HG03457 (cell line): ENCODE measurements around the gene LILRA5.
"Not testable (repeated sequence)": the region's sequence is repeated elsewhere in the genome, so short reads cannot be mapped to it uniquely, and the experiment has no call there.

Source experiments
- ATAC-seq: cut with Tn5 transposase; IDR thresholded peaks from one replicate; pipeline ENCODE4 v1.9.1; 2021; ENCODE audit warnings: moderate number of reproducible peaks; ENCODE audit not compliant: unreplicated experiment

LILRA5 gene

DNA sequence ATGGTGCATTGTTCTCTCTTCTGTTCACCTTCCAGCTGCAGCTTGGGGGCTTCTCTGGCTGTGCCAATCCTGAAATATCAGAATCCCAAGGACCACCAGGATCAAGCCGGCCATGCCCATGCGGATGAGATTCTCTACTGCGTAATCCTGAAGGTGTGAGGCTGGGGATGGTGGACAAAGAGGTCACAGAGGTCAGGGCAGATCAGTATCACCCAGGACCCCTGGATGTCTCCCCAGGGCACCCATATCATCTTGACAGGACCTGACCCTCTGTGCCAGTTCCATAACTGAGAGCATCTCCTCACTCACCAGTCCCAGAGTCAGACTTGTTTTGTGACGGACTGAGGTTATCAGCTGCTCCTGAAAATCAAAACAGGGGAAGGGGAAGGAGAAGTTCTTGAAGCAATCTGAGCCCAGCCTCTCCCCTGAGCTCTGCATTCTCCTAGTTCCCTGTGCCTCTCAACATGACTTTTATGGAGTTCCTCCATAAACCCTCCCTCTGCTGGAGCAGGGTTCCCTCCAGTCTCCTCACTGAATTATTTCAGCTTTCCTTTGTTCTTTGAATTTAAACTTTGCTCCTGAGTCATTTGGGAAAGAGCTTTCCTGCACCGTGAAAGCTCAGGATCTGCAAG lies 5.5 kb downstream of the LILRA5 start:
- no peak for ATAC-seq

DNA sequence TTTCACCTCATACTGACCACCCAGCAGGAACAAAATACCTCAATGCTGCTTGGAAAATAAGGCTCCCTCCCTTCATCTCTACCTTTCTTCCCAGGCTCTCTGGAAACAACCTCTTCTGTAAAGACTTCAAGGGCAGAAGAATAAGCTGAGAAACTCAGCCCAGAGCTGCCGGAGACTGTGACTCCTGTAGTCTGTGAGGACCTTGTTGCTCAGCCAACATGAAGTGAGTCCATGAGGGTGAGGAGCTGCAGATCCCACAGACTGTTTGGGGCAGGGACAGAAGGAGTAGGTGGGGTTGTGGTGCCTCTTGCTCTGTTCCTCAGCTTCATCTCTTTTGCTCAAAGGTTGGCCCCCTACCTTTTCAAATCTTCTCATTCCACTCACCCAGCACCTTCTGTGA lies 7.8 kb downstream of the LILRA5 start:
- no peak for ATAC-seq

DNA sequence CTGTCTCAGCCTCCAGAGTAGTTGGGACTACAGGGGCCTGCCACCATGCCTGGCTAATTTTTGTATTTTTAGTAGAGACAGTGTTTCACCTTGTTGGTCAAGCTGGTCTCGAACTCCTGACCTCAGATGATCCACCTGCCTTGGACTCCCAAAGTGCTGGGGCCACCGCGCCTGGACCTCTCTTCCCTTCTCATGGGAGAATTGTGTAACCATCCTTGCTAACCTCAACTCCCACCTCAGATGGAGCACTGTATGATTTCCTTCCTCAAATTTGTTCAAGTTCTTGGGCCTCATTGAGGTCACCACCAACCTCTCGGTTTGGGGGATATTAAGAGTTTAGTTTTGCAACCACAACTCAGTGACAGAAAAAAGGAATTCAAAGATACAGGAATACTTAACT lies 10.7 kb downstream of the LILRA5 start:
- ATAC-seq: no peak

DNA sequence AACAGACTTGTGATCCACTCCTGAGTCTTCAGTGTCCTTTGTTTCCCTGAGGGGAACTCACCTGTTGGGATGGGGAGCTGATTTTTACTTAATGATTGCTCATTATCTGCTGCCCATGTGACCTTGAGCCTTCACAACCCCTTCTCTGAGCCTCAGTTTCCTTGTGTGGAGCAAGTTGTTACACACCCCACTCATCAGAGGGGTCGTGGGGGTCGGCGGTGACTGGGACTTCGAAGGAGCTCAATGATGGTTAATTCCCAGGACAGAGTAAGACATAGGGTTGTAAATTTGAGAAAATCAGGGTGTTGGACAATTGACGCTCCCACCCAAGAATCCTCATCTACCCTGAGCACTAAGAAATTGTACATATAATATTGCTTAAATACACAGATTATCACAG lies 13.5 kb downstream of the LILRA5 start:
- no peak for ATAC-seq

DNA sequence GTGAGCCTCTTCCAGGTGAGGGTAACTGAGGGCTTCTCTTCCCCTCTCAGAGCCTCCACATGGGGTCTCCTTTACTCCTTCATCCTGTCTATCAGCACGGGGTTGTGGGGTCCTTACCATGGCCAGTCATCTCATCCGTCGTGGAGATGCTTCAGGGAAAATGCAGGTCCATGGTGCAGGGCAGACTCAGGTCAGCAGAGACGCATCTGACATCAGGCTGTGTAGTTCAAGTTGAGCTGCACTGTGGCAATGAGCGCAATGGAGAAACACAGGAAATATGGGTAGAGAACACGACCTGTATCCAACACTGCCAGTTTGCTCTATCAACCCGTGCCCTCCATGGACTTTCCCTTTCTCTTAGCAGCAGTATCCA lies 13.9 kb downstream of the LILRA5 start:
- ATAC-seq: no peak

DNA sequence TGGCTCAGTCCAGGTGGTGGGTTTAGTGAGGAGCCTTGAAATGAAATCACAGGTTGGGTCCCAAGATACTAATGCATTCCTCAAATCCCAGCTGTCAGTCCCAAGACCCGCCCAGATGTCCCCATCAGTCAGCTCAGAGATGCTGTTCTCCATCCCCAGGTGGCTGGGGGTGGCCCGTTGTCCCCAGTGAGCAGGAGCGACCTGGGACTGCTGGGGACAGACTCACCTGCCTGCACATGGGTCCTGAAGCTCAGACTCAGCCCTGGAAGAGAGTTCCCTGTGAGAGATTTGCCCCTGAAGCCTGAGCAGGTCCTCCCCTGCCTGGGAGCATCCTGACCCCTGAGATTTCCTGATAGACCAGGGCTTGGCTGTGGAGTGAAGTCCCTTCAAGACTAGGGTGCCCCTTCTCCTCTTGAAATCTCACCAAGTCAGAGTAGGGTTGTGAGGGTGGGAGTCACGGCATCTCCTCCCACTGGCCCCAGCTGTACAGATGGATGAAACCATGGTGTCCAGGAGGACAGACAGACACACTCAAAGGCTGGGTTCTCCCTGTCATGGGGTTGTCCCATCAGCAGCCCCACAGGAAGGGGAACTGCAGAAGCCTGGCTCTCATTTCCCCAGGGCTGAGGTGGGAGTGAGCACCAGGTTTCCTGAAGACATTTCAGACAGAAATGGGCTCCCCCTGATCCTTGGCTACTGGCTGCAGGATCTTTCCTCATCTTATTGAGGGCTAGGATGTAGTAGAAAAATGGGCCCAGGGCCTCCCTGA lies 14.4 kb downstream of the LILRA5 start:
- no peak for ATAC-seq

DNA sequence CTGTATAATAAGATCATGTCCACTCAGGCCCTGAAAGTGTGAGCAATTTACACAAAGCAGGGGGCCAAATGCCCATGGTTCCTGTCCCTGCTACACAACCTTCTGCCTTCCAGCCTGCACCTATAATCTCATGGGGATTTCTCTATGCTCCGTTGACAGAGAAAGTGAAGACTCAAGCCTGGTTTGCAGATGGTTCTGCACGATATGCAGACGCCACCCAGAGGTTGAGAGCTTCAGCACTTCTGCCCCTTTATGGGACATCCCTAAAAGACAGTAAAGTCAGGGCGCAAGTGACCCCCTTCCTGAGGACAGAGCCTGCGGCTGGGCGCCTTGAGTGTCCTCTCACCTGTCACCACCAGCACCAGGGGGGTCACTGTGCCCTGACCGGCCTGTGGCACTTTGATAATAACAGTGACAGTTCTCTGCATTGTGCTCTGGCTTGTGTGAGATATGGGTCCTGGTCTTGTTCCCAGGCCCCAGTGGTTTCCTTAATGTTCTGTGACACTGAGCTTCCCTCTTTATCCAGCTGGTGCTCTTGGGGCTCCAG lies 15.1 kb downstream of the LILRA5 start:
- no peak for ATAC-seq

DNA sequence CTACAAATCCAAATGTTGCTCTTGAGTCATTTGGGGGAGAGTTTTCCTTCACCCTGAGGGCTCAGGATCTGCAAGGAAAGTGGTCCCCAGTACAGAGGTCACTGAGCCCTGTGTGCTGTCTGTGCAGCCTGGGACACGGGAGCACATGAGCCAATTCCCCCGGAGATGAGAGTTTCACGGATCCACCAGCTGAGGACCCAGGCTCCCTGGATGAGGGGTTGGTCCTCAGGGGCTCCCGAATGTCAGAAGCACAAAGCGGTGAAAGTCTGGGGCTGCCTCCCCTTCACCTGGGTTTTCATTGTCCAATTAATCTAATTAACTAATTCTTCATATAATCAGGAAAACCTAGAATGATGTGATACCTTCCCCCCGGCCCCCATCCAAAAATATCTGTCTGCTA lies 18.4 kb downstream of the LILRA5 start:
- ATAC-seq: no peak

DNA sequence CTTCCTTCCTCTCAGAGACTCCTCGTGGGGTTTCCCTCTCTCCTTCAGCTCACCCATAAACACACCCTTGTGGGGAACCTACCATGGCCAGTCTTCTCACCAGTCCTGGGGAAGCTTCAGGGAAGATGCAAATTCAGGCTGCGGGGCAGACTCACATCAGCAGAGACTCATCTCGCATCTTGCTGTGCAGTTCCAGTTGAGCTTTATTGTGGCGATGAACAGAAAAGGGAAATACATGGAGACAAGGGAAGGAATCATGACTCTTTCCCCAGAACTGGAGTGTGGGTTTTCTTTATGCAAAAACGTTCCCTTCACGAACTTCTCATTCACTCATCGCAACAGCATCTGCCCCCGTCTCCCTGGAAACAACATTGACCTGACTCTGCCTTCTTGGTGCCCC lies 23.8 kb downstream of the LILRA5 start:
- not testable (repeated sequence) for ATAC-seq

DNA sequence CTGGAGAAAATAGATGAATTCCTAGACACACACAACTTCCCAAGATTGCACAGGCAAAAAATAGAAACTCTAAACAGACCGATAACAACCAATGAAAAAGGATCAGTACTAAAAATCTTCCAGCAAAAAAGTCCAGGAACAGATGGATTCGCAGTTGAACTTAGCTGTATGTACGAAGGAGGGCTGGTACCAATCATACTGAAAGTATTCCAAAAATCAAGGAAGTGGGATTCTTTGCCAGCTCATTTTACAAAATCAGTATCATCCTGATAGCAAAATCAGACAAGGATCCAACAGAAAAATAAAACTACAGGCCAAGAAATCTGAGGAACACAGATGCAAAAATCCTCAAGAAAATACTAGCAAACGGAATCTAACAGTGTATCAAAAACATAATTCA lies 25.5 kb downstream of the LILRA5 start:
- no peak for ATAC-seq

DNA sequence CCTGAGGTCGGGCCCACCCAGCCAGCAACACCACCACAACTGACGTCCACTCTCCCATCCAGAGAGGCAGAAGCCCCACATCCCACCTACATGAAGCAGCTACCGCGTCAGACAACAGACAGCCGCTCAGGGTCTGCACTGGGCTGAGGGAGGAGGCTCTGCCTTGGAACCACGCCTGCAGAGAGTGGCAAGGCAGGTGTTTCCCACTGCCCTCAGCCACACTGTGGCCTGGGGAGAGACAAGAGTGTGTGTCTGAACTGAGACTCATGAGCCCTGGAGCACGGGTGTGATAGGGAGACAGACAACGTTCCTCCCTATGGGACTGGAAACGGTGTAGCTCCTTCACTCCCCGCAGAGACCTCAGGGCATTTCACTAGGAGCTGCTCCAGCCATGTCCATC lies 26.7 kb downstream of the LILRA5 start:
- ATAC-seq: not testable (repeated sequence)

DNA sequence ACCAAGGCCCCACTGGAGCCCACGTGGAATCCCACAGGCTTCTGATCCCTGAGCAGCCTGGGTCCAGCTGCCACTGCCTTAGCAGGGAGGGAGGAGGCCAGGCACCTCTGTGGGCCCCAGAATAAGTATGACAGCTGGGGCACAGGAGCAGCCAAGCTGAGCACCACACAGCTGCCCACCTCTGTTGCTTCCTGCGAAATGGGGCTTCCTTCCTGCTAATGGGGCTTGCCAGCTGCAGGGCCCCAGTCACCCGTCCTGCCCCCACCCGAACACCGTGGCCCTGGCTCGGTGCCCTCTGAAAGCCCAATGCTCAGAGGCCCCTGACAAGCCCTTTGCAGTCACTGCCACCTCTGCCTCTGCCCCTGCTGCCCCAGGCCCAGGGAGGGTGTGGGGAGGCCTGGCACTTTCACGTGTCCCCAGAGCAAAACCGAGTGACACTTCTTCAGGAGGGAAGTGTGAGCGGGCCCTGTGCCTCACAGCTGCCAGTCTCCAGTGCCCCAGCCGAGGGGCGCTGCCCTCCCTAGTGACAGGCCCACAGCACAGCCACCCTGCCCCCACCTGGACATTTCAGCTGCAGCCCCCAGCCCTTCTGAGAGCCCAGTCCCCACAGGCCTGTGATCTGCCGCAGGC lies 27.4 kb downstream of the LILRA5 start:
- ATAC-seq: not testable (repeated sequence)

DNA sequence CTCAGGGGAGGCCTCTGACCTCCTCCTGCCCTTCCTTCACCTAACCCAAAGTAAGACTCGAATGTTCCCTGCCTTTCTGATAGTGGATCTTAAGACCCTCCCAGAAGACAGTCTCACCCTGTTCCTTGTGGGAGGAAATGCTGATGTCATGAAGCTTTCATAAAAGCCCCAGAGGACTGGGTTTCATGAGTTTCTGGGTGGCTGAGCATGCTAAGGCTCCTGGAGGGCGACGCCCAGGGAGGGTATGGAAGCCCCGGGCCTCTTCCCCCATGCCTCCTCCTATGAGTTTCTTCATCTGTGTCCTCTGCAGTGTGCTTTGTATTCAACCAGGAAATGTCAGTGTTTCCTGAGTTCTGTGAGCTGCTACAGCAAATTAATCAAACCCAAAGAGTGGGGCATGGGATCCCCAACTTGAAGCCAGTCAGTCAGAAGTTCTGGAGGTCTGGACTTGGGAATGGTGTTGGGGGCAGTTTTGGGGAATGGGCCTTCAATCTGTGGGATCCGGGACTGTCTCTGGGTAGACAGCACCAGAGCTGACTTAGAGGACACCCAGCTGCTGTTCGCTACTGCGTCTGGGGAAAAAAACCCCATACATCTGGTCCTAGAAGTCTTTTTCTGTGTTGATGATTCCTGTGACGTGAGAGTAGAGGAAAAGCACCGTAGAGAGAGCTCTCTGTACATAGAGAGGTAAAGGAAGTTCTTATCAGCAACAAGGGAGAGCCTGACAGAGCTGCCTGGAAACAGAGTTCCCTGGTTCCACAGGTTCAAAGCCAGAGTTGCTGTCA lies 30.1 kb downstream of the LILRA5 start:
- ATAC-seq: no peak

DNA sequence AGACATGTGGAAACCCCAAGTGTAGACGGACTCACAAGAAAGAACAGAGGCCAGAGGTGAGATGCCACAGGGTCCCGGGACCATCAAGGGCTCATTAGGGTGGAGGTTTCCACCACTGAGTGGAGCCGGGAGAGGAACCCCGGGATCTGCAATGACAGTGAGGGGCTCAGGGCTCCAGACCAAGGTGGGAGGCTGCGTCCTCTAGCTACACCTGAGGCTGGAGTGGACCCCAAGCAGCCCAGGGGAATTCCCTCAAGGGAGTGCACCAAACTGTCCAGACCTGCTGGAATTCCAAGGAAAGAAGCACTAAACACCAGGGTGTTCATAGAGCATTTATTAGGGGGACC lies 31.3 kb downstream of the LILRA5 start:
- not testable (repeated sequence) for ATAC-seq

DNA sequence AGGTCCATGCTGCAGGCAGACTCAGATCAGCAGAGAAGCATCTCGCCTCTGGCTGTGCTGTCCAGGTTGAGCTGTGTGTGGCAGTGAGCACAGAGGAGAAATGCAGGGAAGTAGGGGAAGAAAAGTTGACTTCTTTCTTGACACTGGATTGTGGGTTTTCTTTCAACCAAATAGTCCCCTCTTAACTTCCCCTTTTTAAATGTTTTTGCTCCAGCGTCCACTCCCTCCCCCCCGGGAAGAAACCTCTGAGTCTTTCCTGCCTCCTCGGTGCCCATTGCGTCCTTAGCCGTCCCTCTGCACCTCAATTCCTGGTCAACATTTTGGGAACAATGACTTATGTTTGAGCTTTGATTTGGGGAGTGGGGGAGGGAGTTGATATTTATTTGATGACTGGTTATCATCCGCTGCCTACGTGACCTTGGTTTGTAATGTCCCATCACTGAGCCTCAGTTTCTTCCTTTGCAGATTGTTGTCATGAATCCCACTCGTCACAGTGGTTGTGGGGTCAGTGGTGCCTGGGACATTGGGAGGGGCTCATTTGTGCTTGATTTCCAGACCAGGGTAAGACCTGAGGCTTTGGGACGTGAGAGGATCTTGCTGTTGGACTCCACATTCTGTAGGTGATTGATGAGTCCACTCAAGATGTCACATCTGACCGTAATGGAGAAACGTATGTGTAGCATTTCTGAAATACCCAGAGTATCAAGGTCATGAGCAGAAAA lies 31.8 kb downstream of the LILRA5 start, which contains the start of gene LILRB2:
LILRB2 (minus strand) TSS at position 104 of the 722 bp plus-strand sequence. CDS start 614 bp downstream, outside the sequence.
- ATAC-seq: no peak

DNA sequence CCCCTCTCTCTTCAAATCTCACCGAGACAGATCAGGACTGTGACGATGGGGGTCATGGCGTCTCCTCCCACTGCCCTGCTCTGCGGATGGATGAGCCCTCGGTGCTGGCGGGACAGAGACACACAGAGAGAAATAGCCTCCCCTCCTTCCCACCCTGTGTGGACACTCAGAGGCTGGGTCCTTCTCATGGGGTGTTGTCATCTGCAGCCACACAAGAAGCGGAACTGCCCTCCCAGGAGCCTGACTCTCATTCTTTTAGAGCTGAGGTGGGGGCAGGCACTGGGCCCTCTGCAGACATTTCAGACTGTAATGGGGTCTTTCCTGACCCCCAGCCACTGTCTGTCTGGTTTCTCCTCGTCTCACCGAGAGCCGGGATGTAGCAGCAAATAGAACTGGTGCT lies 32.5 kb downstream of the LILRA5 start:
- not testable (repeated sequence) for ATAC-seq

DNA sequence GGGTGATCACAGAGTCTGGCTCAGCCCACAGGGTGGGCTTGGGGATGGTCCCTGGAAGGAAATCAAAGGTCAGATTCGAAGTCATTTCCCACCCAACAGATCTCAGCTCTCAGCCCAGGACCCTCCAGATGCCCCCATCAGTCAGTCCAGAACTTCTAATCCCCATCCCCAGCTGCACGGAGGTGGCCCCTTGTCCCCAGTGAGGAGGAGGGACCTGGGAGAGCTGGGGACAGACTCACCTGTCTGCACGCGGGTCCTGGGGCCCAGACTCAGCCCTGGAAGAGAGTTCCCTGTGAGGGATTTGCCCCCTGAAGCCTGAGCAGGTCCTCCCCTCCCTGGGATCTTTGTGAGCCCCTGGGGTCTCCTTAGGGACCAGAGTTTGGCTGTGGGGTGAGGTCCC lies 32.9 kb downstream of the LILRA5 start:
- not testable (repeated sequence) for ATAC-seq

DNA sequence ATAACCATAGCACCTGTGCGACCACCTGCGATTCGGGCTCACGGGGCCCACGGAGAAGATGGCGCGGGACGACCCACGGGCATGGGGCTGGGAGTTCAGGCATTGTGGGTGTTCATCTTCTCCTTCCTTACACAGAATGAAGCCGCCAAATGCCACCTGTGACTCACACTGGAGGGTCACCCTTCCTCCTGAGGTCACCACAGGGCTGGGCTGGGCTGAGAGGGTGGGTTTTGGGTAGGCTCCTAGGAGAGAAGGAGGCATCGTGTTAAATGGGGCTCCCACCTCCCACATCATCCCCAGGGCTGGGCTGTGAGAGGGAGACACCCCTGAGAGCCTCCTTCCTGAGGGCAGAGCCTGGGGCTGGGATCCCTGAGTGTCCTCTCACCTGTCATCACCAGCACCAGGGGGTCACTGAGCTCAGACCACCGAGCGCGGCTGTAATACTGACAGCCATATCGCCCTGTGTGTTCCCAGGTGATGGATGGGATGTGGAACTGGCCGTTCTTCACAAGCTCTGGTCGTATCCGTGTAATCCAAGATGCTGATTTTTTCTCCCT lies 33.5 kb downstream of the LILRA5 start:
- ATAC-seq: no peak

DNA sequence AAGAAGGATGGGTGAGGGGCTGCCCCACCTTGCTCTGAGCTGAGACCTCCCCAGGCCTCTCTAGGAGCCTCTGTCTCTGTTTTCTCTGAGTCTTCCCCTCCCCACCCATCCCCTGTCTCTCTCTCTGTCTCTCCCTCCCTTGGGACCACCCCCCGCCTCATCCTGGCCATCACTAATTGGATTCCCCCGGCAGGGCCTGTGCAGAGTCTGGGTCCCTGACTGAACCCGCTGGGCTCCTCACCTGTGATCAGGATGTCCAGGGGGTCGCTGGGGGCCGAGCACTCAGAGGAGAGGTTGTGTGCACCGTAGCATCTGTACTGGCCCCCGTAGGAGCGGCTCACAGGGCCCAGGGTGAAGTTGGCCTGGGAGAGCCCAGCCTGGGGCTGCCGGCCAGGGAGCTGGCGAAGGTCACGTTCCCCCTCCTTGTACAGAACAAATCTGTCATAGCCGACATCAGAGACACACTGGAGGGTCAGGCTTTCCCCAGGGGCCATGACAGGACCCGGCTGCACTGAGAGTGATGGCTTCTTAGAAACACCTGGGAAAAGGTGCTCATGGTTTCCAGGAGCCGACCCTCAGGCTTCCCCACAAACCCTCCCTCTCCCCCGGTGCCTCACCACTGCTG lies 34.3 kb downstream of the LILRA5 start:
- not testable (repeated sequence) for ATAC-seq

DNA sequence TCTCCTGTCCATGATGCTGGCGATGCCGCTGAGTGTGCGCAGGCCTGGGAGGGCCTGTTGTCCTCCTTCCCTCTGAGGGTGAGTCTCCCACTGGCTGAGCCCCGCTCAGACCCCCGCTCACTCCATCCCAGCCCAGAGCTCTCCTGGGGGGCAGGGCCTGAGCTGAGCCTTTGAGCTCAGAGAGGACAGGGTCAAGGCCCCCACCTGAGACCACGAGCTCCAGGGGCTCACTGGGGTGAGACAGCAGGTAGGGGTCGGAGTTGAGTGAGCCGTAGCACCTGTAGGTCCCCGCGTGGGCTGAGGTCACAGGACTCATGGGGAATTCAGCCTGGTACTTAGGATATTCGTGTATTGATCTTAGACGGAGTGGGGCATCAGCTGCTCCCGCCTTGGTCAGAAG lies 34.9 kb downstream of the LILRA5 start:
- not testable (repeated sequence) for ATAC-seq
